MCF 10A (cell line): ENCODE data around the gene ALDH3A1. TPM values are rescaled to one million over a fixed set of nuclear protein-coding genes. Genes with fewer than 3 reads are reported as not detected.

Experiments used
- BruUV-seq: library from RNA; stranded (reverse); fragments of 400-500 nt; replicated peaks from 2 replicates; lab custom pipeline; 2021; lab: Mats Ljungman, UMichigan
- CTCF ChIA-PET: fragments of 300-600 bp; sonication (Branson Sonifier 250); formaldehyde crosslinking; extraction: SDS; loops from one replicate; lab custom pipeline; 2021; ENCODE audit warnings: antibody characterized with exemption, inconsistent platforms; lab: Yijun Ruan, JAX
- POLR2A ChIA-PET: fragments of 300-600, 350-650 bp; sonication (Branson Sonifier 250); formaldehyde crosslinking; extraction: SDS; loops from one replicate; lab custom pipeline; 2020; ENCODE audit warnings: antibody characterized with exemption, inconsistent platforms; lab: Yijun Ruan, JAX
- DNase-seq: peaks from one replicate; pipeline ENCODE4 v3.0.0-alpha.2; 2018; ENCODE audit not compliant: unreplicated experiment
- H3K27ac Mint-ChIP-seq: one replicate; pipeline ENCODE4 v1.8.0; 2022; ENCODE audit warnings: mild to moderate bottlenecking, low read depth, mixed read lengths; ENCODE audit not compliant: unreplicated experiment
- H3K27me3 Mint-ChIP-seq: one replicate; pipeline ENCODE4 v1.8.0; 2022; ENCODE audit warnings: mixed read lengths; ENCODE audit not compliant: insufficient read depth, unreplicated experiment
- H3K36me3 Mint-ChIP-seq: one replicate; pipeline ENCODE4 v1.8.0; 2022; ENCODE audit warnings: mild to moderate bottlenecking, moderate library complexity, mixed read lengths; ENCODE audit not compliant: insufficient read depth, unreplicated experiment
- H3K4me1 Mint-ChIP-seq: one replicate; pipeline ENCODE4 v1.8.0; 2022; ENCODE audit warnings: mixed read lengths; ENCODE audit not compliant: insufficient read depth, unreplicated experiment
- H3K4me3 Mint-ChIP-seq: one replicate; pipeline ENCODE4 v1.8.0; 2022; ENCODE audit warnings: mild to moderate bottlenecking, moderate library complexity, mixed read lengths; ENCODE audit not compliant: unreplicated experiment
- H3K9me3 Mint-ChIP-seq: one replicate; pipeline ENCODE4 v1.8.0; 2022; ENCODE audit warnings: mixed read lengths; ENCODE audit not compliant: unreplicated experiment
- CTCF ChIP-seq: fragments of 200-600 bp; IDR thresholded peaks from one replicate; pipeline ENCODE4 v1.8.0; 2022; ENCODE audit warnings: antibody characterized with exemption, mild to moderate bottlenecking; ENCODE audit not compliant: unreplicated experiment
- intact Hi-C: fragments of 100-400 bp; cut with micrococcal nuclease; formaldehyde crosslinking; loops from 2 replicates; pipeline ENCODE4 v1.14.1; 2022
- total RNA-seq: library from RNA; stranded (reverse); gene quantifications from 2 replicates; pipeline ENCODE4 v1.2.3, GENCODE V29; 2022

Gene ALDH3A1
- total RNA-seq, 1 experiment from 2014 or later: 13.4 TPM

GRCh38 chr17:19756546-19756945, 8.4 kb upstream of the ALDH3A1 start:
- POLR2A ChIA-PET: interaction anchor here (1.3 to 13.0 kb wide), 4 partner anchors 29 to 109 kb away, joined by 3 to 311 read pairs (median 6); partner anchors contain the start of genes ALDH3A2 and SLC47A2
- CTCF ChIA-PET: interaction anchor here (0.7 to 6.1 kb wide), 9 partner anchors 11 to 510 kb away, joined by 3 to 46 read pairs (median 4); partner anchors contain the start of gene ALDH3A2
- no peaks in the 10 kb centered on the region for H3K36me3 Mint-ChIP-seq
- peaks cover 29% of the 10 kb centered on the region for H3K4me1 Mint-ChIP-seq
- no peaks in the 10 kb centered on the region for H3K9me3 Mint-ChIP-seq
- no TSS peak for BruUV-seq
- no peak for TF ChIP-seq CTCF
- no peak for DNase-seq
- no peak overlapping the region for H3K4me3 Mint-ChIP-seq
- H3K27me3 Mint-ChIP-seq: no peaks in the 10 kb centered on the region
- intact Hi-C loops: no loop called here
- no peak overlapping the region for H3K27ac Mint-ChIP-seq

- H3K36me3 Mint-ChIP-seq: no peaks in the 10 kb centered on the region
- H3K27ac Mint-ChIP-seq: no peak overlapping the region
- DNase-seq: no peak
- no peaks in the 10 kb centered on the region for H3K9me3 Mint-ChIP-seq
- ChIA-PET CTCF (interaction anchor here (0.6 to 6.1 kb wide), 10 partner anchors 11 to 509 kb away, joined by 3 to 46 read pairs (median 4); partner anchors contain the start of gene ALDH3A2), POLR2A (interaction anchor here (1.3 to 13.0 kb wide), 5 partner anchors 28 to 378 kb away, joined by 3 to 311 read pairs (median 6); partner anchors contain the start of genes ALDH3A2, MAPK7 and SLC47A2)
- intact Hi-C loops: no loop called here
- BruUV-seq: no TSS peak
- no peak for TF ChIP-seq CTCF
- H3K4me3 Mint-ChIP-seq: no peak overlapping the region
- no peaks in the 10 kb centered on the region for H3K27me3 Mint-ChIP-seq
- peaks cover 34% of the 10 kb centered on the region for H3K4me1 Mint-ChIP-seq
These were observed 7.9 kb upstream of the ALDH3A1 start for GRCh38 chr17:19755821-19756510.

- intact Hi-C loops: no loop called here
- H3K27ac Mint-ChIP-seq: no peak overlapping the region
- BruUV-seq: no TSS peak
- no peaks in the 10 kb centered on the region for H3K27me3 Mint-ChIP-seq
- POLR2A ChIA-PET: interaction anchor here (0.6 to 13.0 kb wide), 8 partner anchors 27 to 377 kb away, joined by 3 to 311 read pairs (median 6); partner anchors contain the start of genes ALDH3A2, MAPK7 and SLC47A2
- TF ChIP-seq CTCF: no peak
- no peak for DNase-seq
- no peaks in the 10 kb centered on the region for H3K9me3 Mint-ChIP-seq
- peaks cover 38% of the 10 kb centered on the region for H3K4me1 Mint-ChIP-seq
- no peak overlapping the region for H3K4me3 Mint-ChIP-seq
- CTCF ChIA-PET: interaction anchor here (0.6 to 6.1 kb wide), 10 partner anchors 10 to 562 kb away, joined by 3 to 46 read pairs (median 4); no protein-coding TSS in a partner anchor
- no peaks in the 10 kb centered on the region for H3K36me3 Mint-ChIP-seq
These were observed 7.3 kb upstream of the ALDH3A1 start for GRCh38 chr17:19755392-19755791.
